Thymus (tissue), 11 donors: Measurements from ENCODE around the gene MLLT10. TPM values are rescaled to one million over a fixed set of nuclear protein-coding genes. Genes with fewer than 3 reads are reported as not detected.
"Not testable (repeated sequence)": the region's sequence is repeated elsewhere in the genome, so short reads cannot be mapped to it uniquely, and the experiment has no call there.

ENCODE experiments used
- DNase-seq, 9 donors: peaks; one replicate each; pipeline ENCODE4 v3.0.0-alpha.2; 2013; ENCODE audit warnings: low spot score in 9 of 9, low read depth in 6 of 9, missing footprints in 1 of 9
- H3K27ac ChIP-seq, 2 donors: one replicate each; pipeline ENCODE4 v1.5.1; 2013; ENCODE audit warnings: control low read depth in 1 of 2, low read depth in 1 of 2, low read length in 1 of 2, mild to moderate bottlenecking in 1 of 2, moderate library complexity in 1 of 2
- H3K27me3 ChIP-seq, 2 donors: one replicate each; pipeline ENCODE4 v1.5.1; 2013; ENCODE audit warnings: low read length in 1 of 2; ENCODE audit not compliant: control insufficient read depth in 2 of 2, insufficient read depth in 1 of 2
- H3K36me3 ChIP-seq, 2 donors: one replicate each; pipeline ENCODE4 v1.5.1; 2013; ENCODE audit warnings: low read length in 1 of 2, mild to moderate bottlenecking in 1 of 2, moderate library complexity in 1 of 2; ENCODE audit not compliant: control insufficient read depth in 2 of 2, insufficient read depth in 2 of 2
- H3K4me1 ChIP-seq, 2 donors: one replicate each; pipeline ENCODE4 v1.5.1; 2013; ENCODE audit warnings: low read length in 2 of 2; ENCODE audit not compliant: control insufficient read depth in 2 of 2, insufficient read depth in 2 of 2
- H3K4me3 ChIP-seq, 2 donors: one replicate each; pipeline ENCODE4 v1.5.1; 2013; ENCODE audit warnings: low read length in 2 of 2, control low read depth in 1 of 2, mild to moderate bottlenecking in 1 of 2
- H3K9me3 ChIP-seq, 2 donors: one replicate each; pipeline ENCODE4 v1.5.1; 2013; ENCODE audit warnings: low read length in 1 of 2, mild to moderate bottlenecking in 1 of 2; ENCODE audit not compliant: control insufficient read depth in 2 of 2, insufficient read depth in 1 of 2
- WGBS: extraction: QIAGEN DNeasy Blood & Tissue Kit; methylation state at CpG from one replicate; pipeline ENCODE4 v1.1.7; 2013; 5-methylcytosine and 5-hydroxymethylcytosine counted together
- polyA plus RNA-seq: library from polyadenylated mRNA; stranded (reverse); fragments of 200-250 nt; gene quantifications from one replicate; pipeline ENCODE4 v1.2.3, GENCODE V29; 2013
- total RNA-seq: library from RNA; stranded (reverse); fragments of 120-200 nt; gene quantifications from one replicate; pipeline ENCODE4 v1.2.4, GENCODE V29; 2013
- donor health status: healthy.

MLLT10 gene
- total and polyA plus RNA-seq, 2 donors, result 23.0 to 27.9 TPM

DNA sequence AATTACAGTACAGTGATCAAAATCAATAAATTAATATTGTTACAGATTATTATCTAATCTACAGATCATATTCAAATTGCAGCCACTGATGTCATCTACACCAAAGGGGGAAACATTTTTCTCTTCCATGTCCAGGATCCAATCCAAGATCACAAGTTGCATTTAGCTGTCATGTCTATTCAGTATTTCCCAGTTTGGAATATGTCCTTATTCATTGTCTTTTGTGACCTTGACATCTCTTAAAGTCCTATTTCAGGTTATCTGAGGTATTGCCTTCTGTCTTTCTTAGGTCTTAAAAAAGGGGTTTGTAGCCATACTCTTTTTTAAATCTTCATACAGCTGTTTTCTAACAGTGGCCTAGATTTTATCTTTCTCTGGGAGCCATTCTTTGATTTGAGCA, 93.3 kb downstream of the MLLT10 start:
- no peaks in the 10 kb centered on the region for H3K27me3 ChIP-seq
- peaks cover 7 to 32% of the 10 kb centered on the region in 2 donors for H3K36me3 ChIP-seq
- DNase-seq, result no peak
- peaks cover 0 to 2% of the 10 kb centered on the region in 2 donors for H3K9me3 ChIP-seq
- no peak overlapping the region for H3K4me3 ChIP-seq
- no peak overlapping the region for H3K27ac ChIP-seq
- H3K4me1 ChIP-seq, result peaks cover 0 to 4% of the 10 kb centered on the region in 2 donors

GRCh38 chr10:21628023-21628422, 94.0 kb downstream of the MLLT10 start:
- H3K27me3 ChIP-seq, result no peaks in the 10 kb centered on the region
- 97% methylated on average over 2 of the region's 2 CpGs for WGBS
- peaks cover 0 to 2% of the 10 kb centered on the region in 2 donors for H3K4me1 ChIP-seq
- peaks cover 0 to 2% of the 10 kb centered on the region in 2 donors for H3K9me3 ChIP-seq
- H3K4me3 ChIP-seq, result no peak overlapping the region
- H3K27ac ChIP-seq, result no peak overlapping the region
- peaks cover 7 to 29% of the 10 kb centered on the region in 2 donors for H3K36me3 ChIP-seq
- no peak for DNase-seq

- H3K4me3 ChIP-seq, H3K4me1 ChIP-seq, H3K9me3 ChIP-seq, H3K27ac ChIP-seq, H3K27me3 ChIP-seq, DNase-seq: not testable (repeated sequence)
- WGBS, result 96% methylated on average over 8 of the region's 8 CpGs
- H3K36me3 ChIP-seq, result peaks cover 7 to 29% of the 10 kb centered on the region in 2 donors
Observed at GRCh38 chr10:21628645-21629044, 94.6 kb downstream of the MLLT10 start.

- DNase-seq, result no peak
- H3K36me3 ChIP-seq, result peaks cover 0 to 35% of the 10 kb centered on the region in 2 donors
Observed at GRCh38 chr10:21634599-21635365, 100.8 kb downstream of the MLLT10 start.

DNA sequence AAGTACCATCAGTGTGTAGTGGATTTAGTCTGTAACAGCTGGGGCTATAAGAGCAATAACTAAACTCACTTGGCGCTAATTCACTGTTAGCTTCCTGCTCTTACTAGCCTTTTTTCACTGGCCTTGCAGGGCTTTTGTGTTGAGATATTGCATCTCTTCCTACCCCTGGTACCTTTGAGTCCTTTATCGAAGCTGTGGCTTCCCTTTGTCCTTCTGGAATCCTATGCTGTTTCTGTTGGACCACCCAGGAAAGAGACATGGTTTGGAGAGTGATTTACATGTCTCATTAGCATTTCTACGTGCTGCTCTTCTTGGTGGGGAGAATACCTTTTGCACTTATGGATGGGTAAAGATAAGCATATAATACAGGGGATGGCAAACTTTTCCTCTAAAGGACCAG, 103.8 kb downstream of the MLLT10 start:
- DNase-seq, result no peak
- 99% methylated on average over 3 of the region's 3 CpGs for WGBS
- H3K9me3 ChIP-seq, result no peaks in the 10 kb centered on the region
- H3K4me3 ChIP-seq, result no peak overlapping the region
- no peak overlapping the region for H3K27ac ChIP-seq
- no peaks in the 10 kb centered on the region for H3K4me1 ChIP-seq
- no peaks in the 10 kb centered on the region for H3K27me3 ChIP-seq
- H3K36me3 ChIP-seq, result peaks cover 0 to 30% of the 10 kb centered on the region in 2 donors

More at GRCh38 chr10:21634599-21635365, 100.8 kb downstream of the MLLT10 start:
- Histone ChIP-seq H3K27ac (no peak overlapping the region), H3K4me1 (no peaks in the 10 kb centered on the region), H3K9me3 (no peaks in the 10 kb centered on the region), H3K4me3 (no peak overlapping the region), H3K27me3 (no peaks in the 10 kb centered on the region)
- over 99% methylated on average over 4 of the region's 4 CpGs for WGBS

DNA sequence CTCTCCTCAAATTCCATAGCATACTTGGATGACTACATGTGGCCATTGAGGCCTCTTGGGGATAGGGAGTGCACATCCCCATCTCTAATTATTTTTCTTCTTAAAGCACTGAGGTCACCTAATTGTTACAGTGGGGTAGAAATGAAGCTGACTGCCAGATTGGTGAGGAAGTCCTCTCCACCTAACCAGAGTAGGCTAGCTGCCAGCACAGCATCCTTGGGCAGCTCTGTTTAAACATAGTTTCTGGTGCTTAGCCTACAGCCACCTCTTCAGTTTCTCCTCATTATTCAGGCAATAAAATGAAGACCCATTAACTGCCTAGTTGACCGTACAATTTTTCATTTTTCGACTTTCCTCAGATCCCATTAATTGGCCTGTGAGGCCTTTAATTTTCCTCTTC, 104.6 kb downstream of the MLLT10 start:
- no peaks in the 10 kb centered on the region for H3K27me3 ChIP-seq
- WGBS, result 99% methylated on average over 2 of the region's 2 CpGs
- H3K27ac ChIP-seq, result no peak overlapping the region
- no peak overlapping the region for H3K4me3 ChIP-seq
- H3K4me1 ChIP-seq, result no peaks in the 10 kb centered on the region
- H3K36me3 ChIP-seq, result peaks cover 0 to 30% of the 10 kb centered on the region in 2 donors
- DNase-seq, result no peak
- H3K9me3 ChIP-seq, result no peaks in the 10 kb centered on the region

DNA sequence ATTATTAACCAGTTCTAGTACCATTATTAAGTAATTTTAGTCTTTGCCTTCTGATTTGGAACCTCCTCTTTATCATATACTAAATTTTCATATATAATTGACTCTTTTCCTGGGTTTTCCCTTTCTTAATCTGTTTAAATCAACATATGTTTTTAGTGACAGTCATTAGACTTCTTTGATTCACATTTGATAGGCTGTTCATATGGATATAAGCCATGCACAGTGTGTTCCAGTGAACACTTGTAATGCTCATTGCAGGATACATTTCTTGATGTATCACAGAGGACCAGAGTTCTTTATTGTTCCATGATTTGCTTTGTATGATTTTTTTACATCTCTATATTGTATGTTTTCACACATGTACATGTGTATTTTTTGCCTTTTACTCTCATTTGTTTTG, 114.0 kb downstream of the MLLT10 start:
- Histone ChIP-seq H3K27me3 (no peaks in the 10 kb centered on the region), H3K27ac (no peak overlapping the region), H3K4me3 (no peak overlapping the region), H3K4me1 (no peaks in the 10 kb centered on the region), H3K9me3 (no peaks in the 10 kb centered on the region), H3K36me3 (peaks cover 6 to 13% of the 10 kb centered on the region in 2 donors)
- DNase-seq, result no peak

DNA sequence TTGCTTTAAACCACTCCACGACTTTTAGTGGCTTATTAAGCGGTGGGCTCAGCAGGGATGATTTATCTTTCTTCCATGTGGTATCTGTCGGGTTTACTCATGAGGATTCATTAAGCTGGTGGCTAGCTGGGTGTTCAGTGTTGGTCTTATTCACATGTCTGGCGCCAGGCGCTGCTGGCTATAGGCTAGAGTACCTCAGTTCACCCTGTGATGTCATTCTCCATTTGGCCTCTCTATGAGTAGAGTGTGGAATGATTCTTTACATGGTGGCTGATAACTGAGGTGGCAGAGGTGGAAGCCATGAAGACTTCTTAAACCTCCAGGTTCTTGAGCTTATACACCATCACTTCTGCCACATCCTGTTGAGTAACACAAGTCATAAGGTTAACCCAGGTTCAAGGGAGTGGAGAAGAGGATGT, 115.4 kb downstream of the MLLT10 start:
- peak in 4 of 9 donors; percentile 4 to 44 (median 10) for DNase-seq
- WGBS, result 98% methylated on average over 5 of the region's 5 CpGs
- no peak overlapping the region for H3K4me3 ChIP-seq
- no peak overlapping the region for H3K27ac ChIP-seq
- peaks cover 12 to 13% of the 10 kb centered on the region in 2 donors for H3K36me3 ChIP-seq
- no peaks in the 10 kb centered on the region for H3K9me3 ChIP-seq
- H3K4me1 ChIP-seq, result no peaks in the 10 kb centered on the region
- H3K27me3 ChIP-seq, result no peaks in the 10 kb centered on the region

DNA sequence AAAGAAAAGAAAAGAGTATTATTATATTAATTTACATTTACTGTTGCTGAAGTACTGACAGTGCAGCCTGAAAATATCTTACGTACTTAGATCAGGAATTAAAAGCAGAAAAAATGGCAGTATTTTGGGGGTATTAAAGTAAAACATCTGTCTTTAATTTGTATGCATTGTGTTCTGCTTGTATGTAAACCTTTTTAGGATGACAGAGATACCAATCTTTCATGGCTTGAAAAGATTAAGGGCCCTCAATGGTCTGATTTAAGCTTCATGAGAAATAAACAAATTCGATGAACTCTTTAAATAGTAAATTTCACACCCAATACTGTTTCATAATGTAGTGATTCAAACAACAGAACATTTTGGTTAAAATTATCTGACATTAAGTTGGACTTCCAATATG, 116.3 kb downstream of the MLLT10 start:
- Histone ChIP-seq H3K27me3 (no peaks in the 10 kb centered on the region), H3K27ac (no peak overlapping the region), H3K4me1 (no peaks in the 10 kb centered on the region), H3K9me3 (no peaks in the 10 kb centered on the region), H3K4me3 (no peak overlapping the region), H3K36me3 (peaks cover 12 to 13% of the 10 kb centered on the region in 2 donors)
- no peak for DNase-seq
- WGBS, result 100% methylated on average over 2 of the region's 2 CpGs
